ENCODE data around the gene KCNIP1.
"Not testable (repeated sequence)": the region's sequence is repeated elsewhere in the genome, so short reads cannot be mapped to it uniquely, and the experiment has no call there.

Gene KCNIP1

GRCh38 chr5:170537451-170538095 lies 33.8 kb downstream of the KCNIP1 start:
- DNase-seq (ENCODE audit: low read depth): no peak

- no peak for DNase-seq (ENCODE audit: low read depth)
Measured at GRCh38 chr5:170538096-170538465, 34.3 kb downstream of the KCNIP1 start.

DNA sequence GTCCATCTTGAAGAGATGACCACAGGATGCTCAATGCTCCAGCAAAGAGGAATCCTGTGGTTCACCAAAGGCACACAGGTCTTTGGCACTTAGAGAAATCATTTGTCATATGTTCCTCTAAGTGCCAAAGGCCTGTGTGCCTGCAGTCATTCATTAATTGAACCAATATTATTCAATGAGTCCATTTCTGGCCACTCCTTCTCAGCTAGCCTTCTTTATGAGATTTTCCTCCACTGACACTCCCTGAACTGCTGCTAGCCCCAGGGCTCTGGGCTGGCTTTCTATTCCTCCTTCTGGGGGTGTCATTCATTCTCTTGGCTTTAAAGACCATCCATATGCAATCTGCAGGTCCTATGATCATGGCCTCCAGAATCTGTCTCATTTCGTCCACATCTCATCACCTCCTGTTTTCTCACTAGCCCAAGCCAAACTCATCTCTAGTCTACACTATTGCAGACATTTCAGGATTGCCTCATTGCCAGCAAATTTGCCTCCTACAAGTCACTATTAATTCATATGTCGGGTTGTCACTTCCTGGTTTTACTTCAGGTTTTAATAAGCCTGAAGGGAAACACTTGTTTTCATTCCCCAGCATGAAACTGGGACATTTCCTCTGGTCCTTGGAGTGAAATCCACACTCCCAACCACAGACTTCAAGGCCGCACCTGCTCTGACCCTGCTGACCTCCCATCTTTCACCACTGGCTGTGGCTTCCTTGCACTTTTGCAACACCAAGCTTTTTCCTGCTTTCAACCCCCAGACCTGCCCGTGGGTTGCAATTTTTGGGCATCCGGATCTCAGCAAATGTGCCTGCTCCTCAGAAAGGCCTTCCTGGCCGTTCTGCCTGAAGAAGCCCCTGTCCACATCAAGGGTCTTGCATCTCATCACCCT lies 35.1 kb downstream of the KCNIP1 start:
- no peak for DNase-seq (ENCODE audit: low read depth)

DNA sequence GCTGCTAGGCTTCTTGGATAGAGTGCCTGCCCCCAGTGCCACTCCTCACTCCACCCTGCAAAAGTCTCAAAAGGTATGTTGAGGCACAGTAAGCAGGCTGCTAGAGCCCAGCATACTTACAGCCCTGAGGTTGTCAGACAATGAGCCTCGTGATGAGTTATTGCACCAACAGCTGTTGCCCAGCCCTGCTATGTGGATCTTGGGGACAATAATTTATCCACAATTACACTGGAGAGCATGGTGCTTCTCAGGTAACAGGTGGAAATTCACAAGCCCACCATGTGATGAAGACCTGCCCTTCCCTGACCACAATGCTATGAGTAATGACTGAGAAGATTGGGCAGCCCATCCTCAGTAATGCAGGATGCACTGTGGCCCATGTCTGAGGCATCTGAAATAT lies 36.5 kb downstream of the KCNIP1 start:
- no peak for DNase-seq (ENCODE audit: low read depth)

DNA sequence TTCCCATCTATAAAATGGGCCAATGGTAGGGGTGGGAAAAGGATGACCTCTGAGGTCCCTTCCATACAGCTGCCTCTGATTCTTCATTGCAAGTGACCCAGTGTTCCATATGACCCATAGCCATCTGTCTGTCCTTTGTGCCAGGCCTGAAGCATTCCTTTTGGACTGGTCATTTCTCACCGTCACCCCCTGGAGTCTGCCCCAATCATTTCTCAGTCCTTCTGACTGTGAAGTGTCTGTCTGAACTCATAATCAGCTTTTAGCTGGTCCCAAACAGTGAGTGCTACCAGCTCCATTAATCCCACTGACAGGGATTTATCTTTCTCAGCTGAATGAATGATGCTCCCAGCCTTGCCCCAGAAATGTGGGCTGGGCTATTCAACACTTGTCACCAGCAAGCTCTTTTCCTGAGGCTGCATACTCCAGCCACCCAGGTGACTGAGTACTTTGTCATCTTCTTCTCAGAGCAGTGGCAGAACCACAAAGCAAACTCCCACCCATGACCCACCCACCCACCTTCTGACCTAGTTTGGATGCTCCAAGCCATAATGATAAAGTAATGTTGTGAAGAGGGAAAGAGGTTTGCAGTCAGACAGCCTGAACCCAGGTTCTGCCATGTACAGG lies 37.4 kb downstream of the KCNIP1 start:
- no peak for DNase-seq (ENCODE audit: low read depth)

DNA sequence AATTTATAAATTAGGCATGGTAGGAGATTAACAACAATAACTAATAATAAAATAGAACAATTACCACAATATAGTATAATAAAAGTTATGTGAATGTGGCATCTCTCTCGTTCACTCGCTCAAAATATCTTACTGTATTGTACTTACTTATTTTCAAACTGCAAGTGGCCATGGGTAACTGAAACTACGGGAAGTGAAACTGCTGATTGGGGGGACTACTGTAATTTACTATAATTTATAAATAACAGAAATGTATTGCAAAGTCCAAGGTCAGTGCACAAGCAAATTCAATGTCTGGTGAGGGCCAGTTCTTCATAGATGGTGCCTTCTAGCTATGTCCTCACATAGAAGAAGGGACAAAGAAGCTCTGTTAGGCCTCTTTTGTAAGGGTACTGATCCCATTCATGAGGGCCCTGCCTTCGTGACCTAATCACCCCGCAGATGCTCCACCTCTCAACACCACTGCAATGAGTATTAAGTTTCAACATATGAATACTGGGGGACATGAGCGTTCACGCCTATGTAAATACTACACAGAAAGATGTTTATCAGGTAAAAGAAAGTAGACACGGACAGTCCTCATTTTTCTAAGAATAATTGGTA lies 39.0 kb downstream of the KCNIP1 start:
- no peak for DNase-seq (ENCODE audit: low read depth)

GRCh38 chr5:170545313-170545712 lies 41.5 kb downstream of the KCNIP1 start:
- DNase-seq (ENCODE audit: low read depth): no peak

GRCh38 chr5:170545811-170546210 lies 42.0 kb downstream of the KCNIP1 start:
- no peak for DNase-seq (ENCODE audit: low read depth)

DNA sequence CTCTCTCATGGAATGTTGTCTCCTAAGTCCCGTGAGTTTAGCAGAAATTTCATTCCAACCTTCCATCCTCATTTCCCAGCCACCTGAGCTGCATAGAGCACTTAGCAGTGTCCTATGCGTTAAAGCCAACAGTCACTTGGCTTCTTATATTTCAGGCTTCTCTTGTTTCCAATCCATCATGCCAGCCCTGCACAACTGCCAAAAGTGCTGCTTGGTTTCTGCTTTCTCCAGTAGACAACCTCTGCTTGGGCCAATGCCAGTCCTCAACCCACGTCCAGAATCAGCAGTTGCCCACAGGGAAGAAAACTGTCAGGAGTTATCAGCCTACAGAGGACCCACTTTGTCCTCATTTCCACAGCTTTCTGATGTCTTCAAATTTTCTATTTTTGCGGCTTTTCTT lies 42.5 kb downstream of the KCNIP1 start:
- DNase-seq (ENCODE audit: low read depth): no peak

DNA sequence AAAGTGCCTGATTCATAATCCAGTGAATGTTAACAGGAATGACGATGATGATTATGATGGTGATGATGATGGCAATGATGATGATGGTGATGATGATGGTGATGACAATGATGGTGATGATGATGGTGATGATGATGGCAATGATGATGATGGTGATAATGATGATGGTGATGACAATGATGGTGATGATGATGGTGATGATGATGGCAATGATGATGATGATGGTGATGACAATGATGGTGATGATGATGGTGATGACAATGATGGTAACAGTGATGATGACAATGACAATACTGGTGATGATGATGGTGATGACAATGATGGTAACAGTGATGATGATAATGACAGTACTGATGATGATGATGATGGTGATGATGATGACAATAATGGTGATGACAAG lies 46.6 kb downstream of the KCNIP1 start:
- DNase-seq (ENCODE audit: low read depth): not testable (repeated sequence)

GRCh38 chr5:170551076-170551475 lies 47.3 kb downstream of the KCNIP1 start:
- DNase-seq (ENCODE audit: low read depth): no peak

GRCh38 chr5:170551622-170552021 lies 47.8 kb downstream of the KCNIP1 start:
- DNase-seq (ENCODE audit: low read depth): no peak

- DNase-seq (ENCODE audit: low read depth): peak; percentile 63
Measured at GRCh38 chr5:170552621-170553115, 48.8 kb downstream of the KCNIP1 start.

- no peak for DNase-seq (ENCODE audit: low read depth)
Measured at GRCh38 chr5:170553218-170553617, 49.4 kb downstream of the KCNIP1 start.

- DNase-seq (ENCODE audit: low read depth): peak; percentile 19
Measured at GRCh38 chr5:170554521-170555267, 50.9 kb downstream of the KCNIP1 start.

DNA sequence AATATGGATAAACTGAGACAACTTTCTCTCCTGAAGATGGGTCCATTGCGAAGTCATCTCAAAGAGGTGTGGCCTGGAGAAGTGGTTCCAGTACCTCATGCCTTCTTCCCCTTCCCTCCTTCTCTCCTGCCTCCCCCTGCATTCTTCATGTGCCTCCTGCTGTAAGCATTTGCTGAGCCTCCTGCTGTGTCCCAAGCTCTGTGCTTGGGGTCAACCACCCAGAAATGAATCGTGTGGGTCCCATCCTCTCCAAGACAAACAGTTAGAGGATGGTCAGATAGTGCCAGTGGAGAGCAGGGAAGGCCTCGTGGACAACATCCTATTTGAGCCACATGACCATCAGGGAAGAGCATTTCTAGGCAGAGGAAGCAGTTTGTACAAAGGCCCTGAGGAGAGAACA lies 53.5 kb downstream of the KCNIP1 start:
- no peak for DNase-seq (ENCODE audit: low read depth)

DNA sequence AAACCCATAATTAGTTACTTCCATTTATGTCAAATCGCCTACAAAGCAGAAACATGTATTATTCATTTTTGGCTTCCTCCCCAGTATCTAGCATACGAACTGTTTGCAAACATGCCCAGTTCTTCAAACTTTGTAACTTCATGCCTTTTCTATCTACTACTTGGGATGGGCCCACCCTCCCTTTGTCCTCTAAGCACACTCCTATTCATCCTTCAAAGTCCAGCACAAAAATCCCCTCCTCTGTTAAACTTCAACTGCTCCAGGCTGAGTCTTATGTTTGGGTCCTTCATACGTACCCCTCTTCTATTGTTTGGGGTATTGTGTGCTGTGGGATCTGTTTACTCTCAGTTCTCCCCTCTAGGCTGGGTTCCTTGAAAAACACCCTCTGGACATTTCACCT lies 55.5 kb downstream of the KCNIP1 start:
- no peak for DNase-seq (ENCODE audit: low read depth)

DNA sequence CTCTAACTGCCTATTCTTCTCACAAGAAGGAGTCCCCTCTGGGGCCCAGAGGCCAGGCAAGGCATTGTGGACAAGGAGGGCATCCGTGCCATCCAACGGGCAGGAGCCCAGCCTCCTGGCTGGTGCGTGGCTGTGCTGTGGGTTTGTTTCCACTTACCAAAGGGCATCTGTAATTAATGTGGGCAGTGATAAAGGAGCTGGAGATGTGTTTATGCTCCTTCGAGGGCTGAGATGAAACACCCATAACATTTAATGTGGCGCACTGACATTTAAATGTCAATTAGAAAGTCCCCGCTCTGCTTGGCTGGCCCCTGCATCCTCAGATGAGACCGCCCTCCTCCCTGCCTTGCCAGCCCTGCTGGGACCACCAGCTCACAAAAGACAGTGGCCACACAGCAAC lies 57.1 kb downstream of the KCNIP1 start:
- no peak for DNase-seq (ENCODE audit: low read depth)

- no peak for DNase-seq (ENCODE audit: low read depth)
Measured at GRCh38 chr5:170562166-170562874, 58.5 kb downstream of the KCNIP1 start.

DNA sequence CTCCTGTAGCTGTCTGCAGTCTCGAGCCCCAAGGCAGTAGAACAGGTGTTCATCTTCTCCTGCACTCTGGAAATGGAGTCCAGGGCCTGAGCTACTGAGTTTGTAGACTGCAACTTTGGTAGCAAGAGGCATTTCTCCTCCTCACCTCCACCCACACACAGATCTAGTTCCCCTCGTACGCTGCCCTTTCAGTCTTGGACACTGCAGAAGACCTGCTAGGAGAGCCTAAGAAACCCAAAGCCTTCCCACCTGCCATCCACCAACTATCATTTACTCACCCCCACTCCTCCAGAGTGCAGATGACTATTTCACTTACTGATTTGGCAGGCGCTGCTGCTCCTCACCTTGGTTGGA lies 59.0 kb downstream of the KCNIP1 start:
- no peak for DNase-seq (ENCODE audit: low read depth)
